T-helper 17 cell (primary cell): ENCODE results near the gene MBNL3. TPM values are rescaled to one million over a fixed set of nuclear protein-coding genes. Genes with fewer than 3 reads are reported as not detected.

Source experiments
- ATAC-seq: fragments of 150-1000 bp; cut with Tn5 transposase; 2 replicates; pipeline ENCODE4 v1.10.0; 2021; ENCODE audit warnings: mild to moderate bottlenecking, moderate library complexity
- DNase-seq, 3 donors: peaks; one replicate each; pipeline versions ENCODE4 v3.0.0 to v3.0.0-alpha.2; 2020 to 2021
- H3K9me3 ChIP-seq: one replicate; pipeline ENCODE4 v1.7.0; 2013; ENCODE audit warnings: low read length, mild to moderate bottlenecking; ENCODE audit not compliant: control insufficient read depth, poor library complexity, severe bottlenecking
- H3K27ac Mint-ChIP-seq: one replicate; pipeline ENCODE4 v1.8.0; 2022; ENCODE audit warnings: mild to moderate bottlenecking, moderate library complexity, mixed read lengths
- H3K27me3 Mint-ChIP-seq: one replicate; pipeline ENCODE4 v1.8.0; 2022; ENCODE audit warnings: mixed read lengths
- H3K36me3 Mint-ChIP-seq: one replicate; pipeline ENCODE4 v1.8.0; 2022; ENCODE audit warnings: low read depth, mixed read lengths
- H3K4me1 Mint-ChIP-seq: one replicate; pipeline ENCODE4 v1.8.0; 2022; ENCODE audit warnings: mild to moderate bottlenecking, mixed read lengths
- H3K4me3 Mint-ChIP-seq: one replicate; pipeline ENCODE4 v1.8.0; 2022; ENCODE audit warnings: mild to moderate bottlenecking, moderate library complexity, mixed read lengths
- total RNA-seq, 4 donors: library from RNA in 2 of 4; stranded (reverse) in 2 of 4; gene quantifications; one replicate each; pipeline ENCODE4 v1.2.3 and lab custom pipeline; 2022 to 2026

The MBNL3 gene
- total RNA-seq, 2 donors from 2014 or later = 32.5 to 34.1 TPM

- Mint-ChIP-seq H3K27me3 (no peaks in the 10 kb centered on the region), H3K4me1 (peaks cover 16% of the 10 kb centered on the region), H3K27ac (peak overlapping the region; percentile 96), H3K4me3 (peak overlapping the region; percentile 95), H3K36me3 (no peaks in the 10 kb centered on the region)
- ATAC-seq = peak; percentile 50
- peak; percentile 25 to 39 (median 29) for DNase-seq
- no peaks in the 10 kb centered on the region for H3K9me3 ChIP-seq
Observed at GRCh38 chrX:132489578-132490419, 961 bp upstream of the MBNL3 start.

DNA sequence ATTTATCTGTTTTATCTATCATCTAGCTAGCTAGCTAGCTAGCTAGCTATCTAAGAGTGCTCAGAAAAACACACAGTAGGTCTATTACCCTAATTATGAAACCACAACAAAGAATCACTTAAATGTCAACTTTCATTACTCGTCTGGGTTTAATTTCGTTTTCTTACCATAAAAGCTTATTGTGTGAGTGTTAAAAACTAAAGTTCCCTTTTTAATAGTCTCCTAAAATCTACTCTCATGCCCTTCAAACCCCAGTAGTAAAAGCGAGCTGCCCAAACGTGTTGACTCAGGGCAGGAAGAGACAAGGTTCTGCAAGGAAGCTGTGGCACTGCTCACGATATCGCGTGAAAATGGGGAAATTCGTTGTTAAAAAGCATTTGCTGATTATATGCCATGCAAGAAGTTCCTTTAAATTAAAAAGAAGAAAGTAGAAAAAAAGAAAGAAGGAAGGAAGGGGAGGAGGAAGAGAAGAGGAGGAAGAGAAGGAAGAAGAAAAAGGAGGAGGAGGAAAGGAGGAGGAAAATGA, 595 bp downstream of the MBNL3 start:
- ATAC-seq (peak; percentile 39), DNase-seq (no peak)
- Mint-ChIP-seq H3K27ac (peak overlapping the region; percentile 96), H3K36me3 (no peaks in the 10 kb centered on the region), H3K27me3 (no peaks in the 10 kb centered on the region), H3K4me3 (peak overlapping the region; percentile 94), H3K4me1 (peaks cover 16% of the 10 kb centered on the region)
- no peaks in the 10 kb centered on the region for H3K9me3 ChIP-seq

DNA sequence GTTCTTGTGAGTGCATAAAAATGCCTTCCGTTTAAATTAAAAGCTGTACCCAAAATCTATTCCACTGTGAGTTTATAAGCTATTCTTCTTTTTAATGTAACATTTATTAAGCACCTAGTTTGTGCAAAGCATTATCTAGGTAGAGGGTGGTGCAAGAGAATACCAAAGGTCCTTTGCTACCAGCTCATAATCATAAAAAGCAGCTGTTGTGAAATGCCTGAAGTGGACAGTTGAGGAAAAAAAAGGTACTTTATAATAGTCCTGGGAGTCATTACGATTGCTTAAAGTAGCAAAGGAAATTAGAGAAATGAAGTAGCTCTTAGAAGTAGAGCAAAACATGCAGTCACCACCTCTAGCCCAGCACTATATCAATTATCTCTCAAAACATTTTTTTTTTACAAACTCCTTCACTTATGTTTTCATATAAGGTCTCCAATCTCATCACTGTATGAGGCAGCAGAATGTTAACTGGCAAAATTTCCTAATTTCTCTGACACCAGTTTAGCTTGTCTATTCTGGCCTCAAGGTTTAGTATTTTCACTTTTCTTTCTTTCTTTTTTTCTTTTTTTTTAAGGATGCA, 2.1 kb downstream of the MBNL3 start:
- peaks cover 16% of the 10 kb centered on the region for H3K4me1 Mint-ChIP-seq
- DNase-seq (no peak), ATAC-seq (no peak)
- H3K36me3 Mint-ChIP-seq = no peaks in the 10 kb centered on the region
- H3K27ac Mint-ChIP-seq = no peak overlapping the region
- no peaks in the 10 kb centered on the region for H3K27me3 Mint-ChIP-seq
- H3K4me3 Mint-ChIP-seq = peak overlapping the region; percentile 63
- H3K9me3 ChIP-seq = no peaks in the 10 kb centered on the region

DNA sequence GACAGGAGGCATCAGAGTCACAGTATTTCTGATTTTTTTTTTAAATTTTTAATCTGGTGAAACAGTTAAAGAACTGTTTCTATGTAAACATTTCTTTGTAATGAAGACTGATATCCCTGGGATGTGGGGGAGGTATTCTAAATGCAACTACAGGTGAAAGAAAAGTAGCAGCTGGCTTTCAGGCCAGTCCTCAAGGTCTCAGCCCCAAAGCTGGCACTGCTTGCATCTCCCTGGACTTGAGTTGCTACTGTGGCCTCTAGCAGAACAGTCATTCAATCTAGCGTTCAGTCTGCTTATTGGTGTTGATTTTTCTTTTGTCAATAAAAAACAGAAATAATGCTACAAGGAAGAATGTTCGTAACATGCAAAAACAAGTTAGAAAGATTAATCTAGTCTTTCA, 4.9 kb downstream of the MBNL3 start:
- no peak overlapping the region for H3K27ac Mint-ChIP-seq
- no peaks in the 10 kb centered on the region for H3K27me3 Mint-ChIP-seq
- peaks cover 13% of the 10 kb centered on the region for H3K4me1 Mint-ChIP-seq
- no peak for ATAC-seq
- H3K4me3 Mint-ChIP-seq = no peak overlapping the region
- no peak for DNase-seq
- H3K36me3 Mint-ChIP-seq = no peaks in the 10 kb centered on the region
- no peaks in the 10 kb centered on the region for H3K9me3 ChIP-seq

DNA sequence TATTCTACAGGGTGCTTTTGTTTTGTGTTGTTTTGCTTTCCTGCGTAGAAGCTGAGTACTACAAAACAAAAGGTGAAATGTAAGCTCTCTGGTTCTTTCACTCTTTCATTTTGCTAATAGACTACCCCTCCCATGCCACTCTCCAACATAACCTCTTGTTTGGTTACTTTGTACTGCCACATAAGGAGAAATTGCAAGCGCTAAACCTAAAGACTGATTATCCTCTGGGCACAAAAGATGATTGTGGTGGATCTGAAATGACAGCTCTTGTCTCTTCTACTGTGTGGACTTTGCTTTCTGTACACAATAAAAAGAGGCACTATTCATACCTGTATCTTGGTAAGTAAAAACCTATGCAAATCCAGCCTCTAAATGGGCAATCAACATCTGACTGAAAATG, 5.3 kb downstream of the MBNL3 start:
- H3K4me3 Mint-ChIP-seq = no peak overlapping the region
- no peaks in the 10 kb centered on the region for H3K27me3 Mint-ChIP-seq
- no peaks in the 10 kb centered on the region for H3K36me3 Mint-ChIP-seq
- H3K4me1 Mint-ChIP-seq = peaks cover 13% of the 10 kb centered on the region
- ATAC-seq (no peak), DNase-seq (no peak)
- no peaks in the 10 kb centered on the region for H3K9me3 ChIP-seq
- no peak overlapping the region for H3K27ac Mint-ChIP-seq

DNA sequence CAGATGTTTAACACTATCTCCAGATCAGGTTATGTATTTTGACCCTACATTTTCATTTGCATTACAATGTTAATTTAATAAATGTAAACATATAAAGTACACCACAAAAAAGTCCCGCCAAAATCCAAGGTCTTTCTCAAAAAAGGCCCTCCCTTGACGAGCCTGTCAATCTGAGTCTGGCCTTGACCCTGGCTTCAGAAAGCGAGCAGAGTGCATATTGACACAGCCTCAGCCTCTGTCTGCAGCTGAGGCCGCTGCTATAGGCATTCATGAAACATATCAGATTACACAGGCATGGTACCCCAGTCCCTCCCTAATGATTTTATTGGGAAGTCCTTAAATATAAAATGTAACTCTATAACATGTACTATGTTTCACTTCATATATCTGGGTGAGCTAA, 6.2 kb downstream of the MBNL3 start:
- DNase-seq = no peak
- H3K9me3 ChIP-seq = no peaks in the 10 kb centered on the region
- ATAC-seq = no peak
- peaks cover 11% of the 10 kb centered on the region for H3K4me1 Mint-ChIP-seq
- H3K4me3 Mint-ChIP-seq = no peak overlapping the region
- no peaks in the 10 kb centered on the region for H3K27me3 Mint-ChIP-seq
- no peaks in the 10 kb centered on the region for H3K36me3 Mint-ChIP-seq
- H3K27ac Mint-ChIP-seq = no peak overlapping the region

- Mint-ChIP-seq H3K4me3 (peak overlapping the region; percentile 79), H3K27ac (peak overlapping the region; percentile 92), H3K36me3 (no peaks in the 10 kb centered on the region), H3K4me1 (peaks cover 9% of the 10 kb centered on the region), H3K27me3 (no peaks in the 10 kb centered on the region)
- H3K9me3 ChIP-seq = no peaks in the 10 kb centered on the region
- ATAC-seq (no peak), DNase-seq (no peak)
Observed at GRCh38 chrX:132481449-132481848, 7.4 kb downstream of the MBNL3 start.

GRCh38 chrX:132480581-132481203, 8.1 kb downstream of the MBNL3 start:
- DNase-seq = peak in 1 of 3 donors; percentile 14
- ATAC-seq = peak; percentile 91
- Mint-ChIP-seq H3K4me1 (peaks cover 9% of the 10 kb centered on the region), H3K27ac (peak overlapping the region; percentile 92), H3K36me3 (no peaks in the 10 kb centered on the region), H3K4me3 (peak overlapping the region; percentile 79), H3K27me3 (no peaks in the 10 kb centered on the region)
- no peaks in the 10 kb centered on the region for H3K9me3 ChIP-seq

- no peaks in the 10 kb centered on the region for H3K9me3 ChIP-seq
- DNase-seq = no peak
- Mint-ChIP-seq H3K27ac (no peak overlapping the region), H3K27me3 (no peaks in the 10 kb centered on the region), H3K4me3 (peak overlapping the region; percentile 33), H3K4me1 (peaks cover 9% of the 10 kb centered on the region), H3K36me3 (no peaks in the 10 kb centered on the region)
- ATAC-seq = no peak
Observed at GRCh38 chrX:132474544-132475248, 14.1 kb downstream of the MBNL3 start.

GRCh38 chrX:132472397-132472796, 16.4 kb downstream of the MBNL3 start:
- Mint-ChIP-seq H3K27me3 (no peaks in the 10 kb centered on the region), H3K36me3 (no peaks in the 10 kb centered on the region), H3K4me3 (no peak overlapping the region), H3K27ac (no peak overlapping the region), H3K4me1 (peaks cover 9% of the 10 kb centered on the region)
- H3K9me3 ChIP-seq = no peaks in the 10 kb centered on the region
- DNase-seq = no peak
- ATAC-seq = no peak

DNA sequence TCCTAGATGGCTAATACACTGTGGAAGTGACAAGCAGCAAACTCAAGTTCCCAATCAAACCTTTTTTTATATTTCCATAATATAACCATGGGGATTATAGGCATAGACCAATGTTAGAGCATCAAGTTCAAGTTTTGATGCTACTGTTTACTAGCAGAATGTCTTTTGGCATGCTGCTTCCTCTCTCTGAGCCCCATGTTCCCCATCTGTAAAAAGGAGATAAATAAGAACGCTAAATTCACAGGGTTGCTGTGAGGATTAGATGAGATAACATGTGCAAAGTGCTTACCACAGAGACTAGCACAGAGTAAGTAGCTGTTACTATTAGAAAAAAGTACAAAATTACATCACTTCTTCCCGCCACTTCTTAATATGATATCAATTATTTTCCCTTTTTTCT, 18.0 kb downstream of the MBNL3 start:
- Mint-ChIP-seq H3K27ac (no peak overlapping the region), H3K36me3 (no peaks in the 10 kb centered on the region), H3K27me3 (no peaks in the 10 kb centered on the region), H3K4me3 (no peak overlapping the region), H3K4me1 (peaks cover 9% of the 10 kb centered on the region)
- ATAC-seq = no peak
- no peak for DNase-seq
- H3K9me3 ChIP-seq = no peaks in the 10 kb centered on the region

- peak overlapping the region; percentile 51 for H3K27ac Mint-ChIP-seq
- H3K9me3 ChIP-seq = no peaks in the 10 kb centered on the region
- peaks cover 9% of the 10 kb centered on the region for H3K4me1 Mint-ChIP-seq
- H3K27me3 Mint-ChIP-seq = no peaks in the 10 kb centered on the region
- no peaks in the 10 kb centered on the region for H3K36me3 Mint-ChIP-seq
- no peak overlapping the region for H3K4me3 Mint-ChIP-seq
- ATAC-seq (no peak), DNase-seq (no peak)
Observed at GRCh38 chrX:132470179-132470578, 18.7 kb downstream of the MBNL3 start.

- H3K9me3 ChIP-seq = no peaks in the 10 kb centered on the region
- H3K27ac Mint-ChIP-seq = no peak overlapping the region
- no peaks in the 10 kb centered on the region for H3K4me1 Mint-ChIP-seq
- H3K4me3 Mint-ChIP-seq = no peak overlapping the region
- ATAC-seq (no peak), DNase-seq (no peak)
- H3K36me3 Mint-ChIP-seq = no peaks in the 10 kb centered on the region
- H3K27me3 Mint-ChIP-seq = no peaks in the 10 kb centered on the region
Observed at GRCh38 chrX:132468454-132468853, 20.4 kb downstream of the MBNL3 start.
